HEK293 (cell line): ENCODE data around the gene KPNA3.

ENCODE experiments used
- EGR2 ChIP-seq: fragments of 450-650 bp; formaldehyde crosslinking; IDR thresholded peaks from 2 replicates; pipeline ENCODE4 v1.5.1; 2016; ENCODE audit warnings: low read depth, missing biosample characterization, missing genetic modification characterization
- GFI1B ChIP-seq: fragments of 450-650 bp; formaldehyde crosslinking; IDR thresholded peaks from 2 replicates; pipeline ENCODE4 v1.5.1; 2016; ENCODE audit warnings: missing biosample characterization, missing genetic modification characterization
- KLF9 ChIP-seq: fragments of 450-650 bp; formaldehyde crosslinking; IDR thresholded peaks from 2 replicates; pipeline ENCODE4 v1.5.1; 2016; ENCODE audit warnings: missing biosample characterization, missing genetic modification characterization, low read depth
- PRDM1 ChIP-seq: fragments of 450-650 bp; formaldehyde crosslinking; IDR thresholded peaks from 2 replicates; pipeline ENCODE4; 2016; ENCODE audit warnings: missing biosample characterization, missing genetic modification characterization
- ZEB2 ChIP-seq: fragments of 450-650 bp; formaldehyde crosslinking; IDR thresholded peaks from 2 replicates; pipeline ENCODE4 v1.5.1; 2016; ENCODE audit warnings: missing biosample characterization, missing genetic modification characterization
- ZFHX2 ChIP-seq: fragments of 450-650 bp; formaldehyde crosslinking; conservative IDR thresholded peaks from 2 replicates; pipeline ENCODE4 v1.5.1; 2016; ENCODE audit warnings: missing biosample characterization, missing genetic modification characterization
- ZFP69B ChIP-seq: fragments of 450-650 bp; formaldehyde crosslinking; IDR thresholded peaks from 2 replicates; pipeline ENCODE4 v1.5.1; 2016; ENCODE audit warnings: missing biosample characterization, missing genetic modification characterization
- ZNF248 ChIP-seq: fragments of 450-650 bp; formaldehyde crosslinking; IDR thresholded peaks from 2 replicates; pipeline ENCODE4 v1.5.1; 2017; ENCODE audit warnings: missing biosample characterization, missing genetic modification characterization
- ZNF341 ChIP-seq: fragments of 450-650 bp; formaldehyde crosslinking; IDR thresholded peaks from 2 replicates; pipeline ENCODE4; 2016; ENCODE audit warnings: low read depth, missing biosample characterization, missing genetic modification characterization
- ZNF530 ChIP-seq: fragments of 450-650 bp; formaldehyde crosslinking; IDR thresholded peaks from 2 replicates; pipeline ENCODE4 v1.5.1; 2016; ENCODE audit warnings: low read depth, missing biosample characterization, missing genetic modification characterization
- ZNF548 ChIP-seq: fragments of 450-650 bp; formaldehyde crosslinking; IDR thresholded peaks from 2 replicates; pipeline ENCODE4 v1.5.1; 2016; ENCODE audit warnings: missing biosample characterization, missing genetic modification characterization
- ZNF549 ChIP-seq: fragments of 450-650 bp; IDR thresholded peaks from 2 replicates; pipeline ENCODE4 v1.5.1; 2018; ENCODE audit warnings: missing biosample characterization, missing genetic modification characterization, mild to moderate bottlenecking, inconsistent platforms, moderate library complexity
- ZNF629 ChIP-seq: fragments of 450-650 bp; formaldehyde crosslinking; IDR thresholded peaks from 2 replicates; pipeline ENCODE4 v1.5.1; 2017; ENCODE audit warnings: missing biosample characterization, missing genetic modification characterization
- ZNF837 ChIP-seq: fragments of 450-650 bp; formaldehyde crosslinking; IDR thresholded peaks from 2 replicates; pipeline ENCODE4 v1.5.1; 2016; ENCODE audit warnings: missing biosample characterization, missing genetic modification characterization
- ZSCAN16 ChIP-seq: fragments of 450-650 bp; formaldehyde crosslinking; IDR thresholded peaks from 2 replicates; pipeline ENCODE4 v1.5.1; 2016; ENCODE audit warnings: missing biosample characterization, missing genetic modification characterization
- ZSCAN23 ChIP-seq: fragments of 450-650 bp; formaldehyde crosslinking; IDR thresholded peaks from 2 replicates; pipeline ENCODE4 v1.5.1; 2016; ENCODE audit warnings: missing biosample characterization, missing genetic modification characterization
- ZSCAN30 ChIP-seq: fragments of 450-650 bp; IDR thresholded peaks from 2 replicates; pipeline ENCODE4 v1.5.1; 2018; ENCODE audit warnings: missing biosample characterization, mild to moderate bottlenecking, missing genetic modification characterization, moderate library complexity
- TF ChIP-seq, protein P1 (sequence below): fragments of 450-650 bp; formaldehyde crosslinking; IDR thresholded peaks from 2 replicates; pipeline ENCODE4 v1.5.1; 2017; ENCODE audit warnings: missing biosample characterization, mild to moderate bottlenecking, missing genetic modification characterization, moderate library complexity
- TF ChIP-seq, protein P2 (sequence below): fragments of 450-650 bp; formaldehyde crosslinking; IDR thresholded peaks from 2 replicates; pipeline ENCODE4 v1.5.1; 2016; ENCODE audit warnings: missing biosample characterization, missing genetic modification characterization
- TF ChIP-seq, protein P3 (sequence below): fragments of 450-650 bp; formaldehyde crosslinking; IDR thresholded peaks from 2 replicates; pipeline ENCODE4 v1.5.1; 2016; ENCODE audit warnings: missing biosample characterization, missing genetic modification characterization
- TF ChIP-seq, protein P4 (sequence below): fragments of 450-650 bp; formaldehyde crosslinking; IDR thresholded peaks from 2 replicates; pipeline ENCODE4 v1.5.1; 2016; ENCODE audit warnings: missing biosample characterization, missing genetic modification characterization, borderline replicate concordance
- TF ChIP-seq, protein P5 (sequence below): fragments of 450-650 bp; formaldehyde crosslinking; IDR thresholded peaks from 2 replicates; pipeline ENCODE4 v1.5.1; 2016; ENCODE audit warnings: missing biosample characterization, missing genetic modification characterization
- TF ChIP-seq, protein P6 (sequence below): fragments of 450-650 bp; formaldehyde crosslinking; IDR thresholded peaks from 2 replicates; pipeline ENCODE4 v1.5.1; 2016; ENCODE audit warnings: missing biosample characterization, missing genetic modification characterization
- TF ChIP-seq, protein P7 (sequence below): fragments of 450-650 bp; IDR thresholded peaks from 2 replicates; pipeline ENCODE4 v1.5.1; 2018; ENCODE audit warnings: missing biosample characterization, missing genetic modification characterization

Gene KPNA3

DNA sequence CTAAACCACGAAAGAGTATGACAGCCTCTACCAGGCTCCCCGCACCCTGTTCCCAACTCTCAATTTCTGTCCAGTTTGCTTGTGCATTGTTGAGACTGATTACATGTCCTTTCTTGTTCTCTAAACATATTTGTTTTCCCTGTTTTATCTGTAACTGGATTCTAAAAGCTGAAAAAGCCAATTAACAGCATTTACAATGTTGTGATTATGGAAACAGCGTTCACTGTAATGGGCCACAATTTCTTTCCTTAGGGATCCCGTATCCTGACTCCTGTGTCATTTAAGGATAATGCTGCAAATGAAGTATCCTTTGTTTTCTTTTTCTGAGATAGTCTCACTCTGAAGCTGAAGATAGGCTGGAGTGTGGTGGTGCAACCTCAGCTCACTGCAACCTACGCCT is 121.7 kb downstream of the KPNA3 start (continued):
- TF ChIP-seq, protein P1, sequence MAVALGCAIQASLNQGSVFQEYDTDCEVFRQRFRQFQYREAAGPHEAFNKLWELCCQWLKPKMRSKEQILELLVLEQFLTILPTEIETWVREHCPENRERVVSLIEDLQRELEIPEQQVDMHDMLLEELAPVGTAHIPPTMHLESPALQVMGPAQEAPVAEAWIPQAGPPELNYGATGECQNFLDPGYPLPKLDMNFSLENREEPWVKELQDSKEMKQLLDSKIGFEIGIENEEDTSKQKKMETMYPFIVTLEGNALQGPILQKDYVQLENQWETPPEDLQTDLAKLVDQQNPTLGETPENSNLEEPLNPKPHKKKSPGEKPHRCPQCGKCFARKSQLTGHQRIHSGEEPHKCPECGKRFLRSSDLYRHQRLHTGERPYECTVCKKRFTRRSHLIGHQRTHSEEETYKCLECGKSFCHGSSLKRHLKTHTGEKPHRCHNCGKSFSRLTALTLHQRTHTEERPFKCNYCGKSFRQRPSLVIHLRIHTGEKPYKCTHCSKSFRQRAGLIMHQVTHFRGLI (tag by site-specific recombination) = no peak
- TF ChIP-seq EGR2 = no peak
- TF ChIP-seq, protein P2, sequence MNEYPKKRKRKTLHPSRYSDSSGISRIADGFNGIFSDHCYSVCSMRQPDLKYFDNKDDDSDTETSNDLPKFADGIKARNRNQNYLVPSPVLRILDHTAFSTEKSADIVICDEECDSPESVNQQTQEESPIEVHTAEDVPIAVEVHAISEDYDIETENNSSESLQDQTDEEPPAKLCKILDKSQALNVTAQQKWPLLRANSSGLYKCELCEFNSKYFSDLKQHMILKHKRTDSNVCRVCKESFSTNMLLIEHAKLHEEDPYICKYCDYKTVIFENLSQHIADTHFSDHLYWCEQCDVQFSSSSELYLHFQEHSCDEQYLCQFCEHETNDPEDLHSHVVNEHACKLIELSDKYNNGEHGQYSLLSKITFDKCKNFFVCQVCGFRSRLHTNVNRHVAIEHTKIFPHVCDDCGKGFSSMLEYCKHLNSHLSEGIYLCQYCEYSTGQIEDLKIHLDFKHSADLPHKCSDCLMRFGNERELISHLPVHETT = no peak
- TF ChIP-seq, protein P3, sequence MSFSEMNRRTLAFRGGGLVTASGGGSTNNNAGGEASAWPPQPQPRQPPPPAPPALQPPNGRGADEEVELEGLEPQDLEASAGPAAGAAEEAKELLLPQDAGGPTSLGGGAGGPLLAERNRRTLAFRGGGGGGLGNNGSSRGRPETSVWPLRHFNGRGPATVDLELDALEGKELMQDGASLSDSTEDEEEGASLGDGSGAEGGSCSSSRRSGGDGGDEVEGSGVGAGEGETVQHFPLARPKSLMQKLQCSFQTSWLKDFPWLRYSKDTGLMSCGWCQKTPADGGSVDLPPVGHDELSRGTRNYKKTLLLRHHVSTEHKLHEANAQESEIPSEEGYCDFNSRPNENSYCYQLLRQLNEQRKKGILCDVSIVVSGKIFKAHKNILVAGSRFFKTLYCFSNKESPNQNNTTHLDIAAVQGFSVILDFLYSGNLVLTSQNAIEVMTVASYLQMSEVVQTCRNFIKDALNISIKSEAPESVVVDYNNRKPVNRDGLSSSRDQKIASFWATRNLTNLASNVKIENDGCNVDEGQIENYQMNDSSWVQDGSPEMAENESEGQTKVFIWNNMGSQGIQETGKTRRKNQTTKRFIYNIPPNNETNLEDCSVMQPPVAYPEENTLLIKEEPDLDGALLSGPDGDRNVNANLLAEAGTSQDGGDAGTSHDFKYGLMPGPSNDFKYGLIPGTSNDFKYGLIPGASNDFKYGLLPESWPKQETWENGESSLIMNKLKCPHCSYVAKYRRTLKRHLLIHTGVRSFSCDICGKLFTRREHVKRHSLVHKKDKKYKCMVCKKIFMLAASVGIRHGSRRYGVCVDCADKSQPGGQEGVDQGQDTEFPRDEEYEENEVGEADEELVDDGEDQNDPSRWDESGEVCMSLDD (tag by site-specific recombination) = no peak
- TF ChIP-seq ZSCAN30 (tag by site-specific recombination) = no peak
- no peak for TF ChIP-seq ZNF629 (tag by site-specific recombination)
- TF ChIP-seq ZNF549 = no peak
- no peak for TF ChIP-seq ZNF248 (tag by site-specific recombination)
- no peak for TF ChIP-seq ZFP69B
- no peak for TF ChIP-seq ZNF341 (tag by site-specific recombination)
- peak; percentile 49; the same call in 1 of the 2 replicates for TF ChIP-seq ZEB2 (tag by site-specific recombination)
- no peak for TF ChIP-seq GFI1B (tag by site-specific recombination)
- TF ChIP-seq, protein P4, sequence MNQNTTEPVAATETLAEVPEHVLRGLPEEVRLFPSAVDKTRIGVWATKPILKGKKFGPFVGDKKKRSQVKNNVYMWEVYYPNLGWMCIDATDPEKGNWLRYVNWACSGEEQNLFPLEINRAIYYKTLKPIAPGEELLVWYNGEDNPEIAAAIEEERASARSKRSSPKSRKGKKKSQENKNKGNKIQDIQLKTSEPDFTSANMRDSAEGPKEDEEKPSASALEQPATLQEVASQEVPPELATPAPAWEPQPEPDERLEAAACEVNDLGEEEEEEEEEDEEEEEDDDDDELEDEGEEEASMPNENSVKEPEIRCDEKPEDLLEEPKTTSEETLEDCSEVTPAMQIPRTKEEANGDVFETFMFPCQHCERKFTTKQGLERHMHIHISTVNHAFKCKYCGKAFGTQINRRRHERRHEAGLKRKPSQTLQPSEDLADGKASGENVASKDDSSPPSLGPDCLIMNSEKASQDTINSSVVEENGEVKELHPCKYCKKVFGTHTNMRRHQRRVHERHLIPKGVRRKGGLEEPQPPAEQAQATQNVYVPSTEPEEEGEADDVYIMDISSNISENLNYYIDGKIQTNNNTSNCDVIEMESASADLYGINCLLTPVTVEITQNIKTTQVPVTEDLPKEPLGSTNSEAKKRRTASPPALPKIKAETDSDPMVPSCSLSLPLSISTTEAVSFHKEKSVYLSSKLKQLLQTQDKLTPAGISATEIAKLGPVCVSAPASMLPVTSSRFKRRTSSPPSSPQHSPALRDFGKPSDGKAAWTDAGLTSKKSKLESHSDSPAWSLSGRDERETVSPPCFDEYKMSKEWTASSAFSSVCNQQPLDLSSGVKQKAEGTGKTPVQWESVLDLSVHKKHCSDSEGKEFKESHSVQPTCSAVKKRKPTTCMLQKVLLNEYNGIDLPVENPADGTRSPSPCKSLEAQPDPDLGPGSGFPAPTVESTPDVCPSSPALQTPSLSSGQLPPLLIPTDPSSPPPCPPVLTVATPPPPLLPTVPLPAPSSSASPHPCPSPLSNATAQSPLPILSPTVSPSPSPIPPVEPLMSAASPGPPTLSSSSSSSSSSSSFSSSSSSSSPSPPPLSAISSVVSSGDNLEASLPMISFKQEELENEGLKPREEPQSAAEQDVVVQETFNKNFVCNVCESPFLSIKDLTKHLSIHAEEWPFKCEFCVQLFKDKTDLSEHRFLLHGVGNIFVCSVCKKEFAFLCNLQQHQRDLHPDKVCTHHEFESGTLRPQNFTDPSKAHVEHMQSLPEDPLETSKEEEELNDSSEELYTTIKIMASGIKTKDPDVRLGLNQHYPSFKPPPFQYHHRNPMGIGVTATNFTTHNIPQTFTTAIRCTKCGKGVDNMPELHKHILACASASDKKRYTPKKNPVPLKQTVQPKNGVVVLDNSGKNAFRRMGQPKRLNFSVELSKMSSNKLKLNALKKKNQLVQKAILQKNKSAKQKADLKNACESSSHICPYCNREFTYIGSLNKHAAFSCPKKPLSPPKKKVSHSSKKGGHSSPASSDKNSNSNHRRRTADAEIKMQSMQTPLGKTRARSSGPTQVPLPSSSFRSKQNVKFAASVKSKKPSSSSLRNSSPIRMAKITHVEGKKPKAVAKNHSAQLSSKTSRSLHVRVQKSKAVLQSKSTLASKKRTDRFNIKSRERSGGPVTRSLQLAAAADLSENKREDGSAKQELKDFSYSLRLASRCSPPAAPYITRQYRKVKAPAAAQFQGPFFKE (tag by site-specific recombination) = no peak
- TF ChIP-seq PRDM1 = no peak
- TF ChIP-seq ZNF530 (tag by site-specific recombination) = no peak
- TF ChIP-seq ZSCAN23 (tag by site-specific recombination) = no peak
- TF ChIP-seq, protein P5, sequence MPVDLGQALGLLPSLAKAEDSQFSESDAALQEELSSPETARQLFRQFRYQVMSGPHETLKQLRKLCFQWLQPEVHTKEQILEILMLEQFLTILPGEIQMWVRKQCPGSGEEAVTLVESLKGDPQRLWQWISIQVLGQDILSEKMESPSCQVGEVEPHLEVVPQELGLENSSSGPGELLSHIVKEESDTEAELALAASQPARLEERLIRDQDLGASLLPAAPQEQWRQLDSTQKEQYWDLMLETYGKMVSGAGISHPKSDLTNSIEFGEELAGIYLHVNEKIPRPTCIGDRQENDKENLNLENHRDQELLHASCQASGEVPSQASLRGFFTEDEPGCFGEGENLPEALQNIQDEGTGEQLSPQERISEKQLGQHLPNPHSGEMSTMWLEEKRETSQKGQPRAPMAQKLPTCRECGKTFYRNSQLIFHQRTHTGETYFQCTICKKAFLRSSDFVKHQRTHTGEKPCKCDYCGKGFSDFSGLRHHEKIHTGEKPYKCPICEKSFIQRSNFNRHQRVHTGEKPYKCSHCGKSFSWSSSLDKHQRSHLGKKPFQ (tag by site-specific recombination) = no peak
- TF ChIP-seq ZNF548 (tag by site-specific recombination) = no peak
- TF ChIP-seq, protein P6, sequence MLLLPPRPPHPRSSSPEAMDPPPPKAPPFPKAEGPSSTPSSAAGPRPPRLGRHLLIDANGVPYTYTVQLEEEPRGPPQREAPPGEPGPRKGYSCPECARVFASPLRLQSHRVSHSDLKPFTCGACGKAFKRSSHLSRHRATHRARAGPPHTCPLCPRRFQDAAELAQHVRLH (tag by site-specific recombination) = no peak
- TF ChIP-seq, protein P7, sequence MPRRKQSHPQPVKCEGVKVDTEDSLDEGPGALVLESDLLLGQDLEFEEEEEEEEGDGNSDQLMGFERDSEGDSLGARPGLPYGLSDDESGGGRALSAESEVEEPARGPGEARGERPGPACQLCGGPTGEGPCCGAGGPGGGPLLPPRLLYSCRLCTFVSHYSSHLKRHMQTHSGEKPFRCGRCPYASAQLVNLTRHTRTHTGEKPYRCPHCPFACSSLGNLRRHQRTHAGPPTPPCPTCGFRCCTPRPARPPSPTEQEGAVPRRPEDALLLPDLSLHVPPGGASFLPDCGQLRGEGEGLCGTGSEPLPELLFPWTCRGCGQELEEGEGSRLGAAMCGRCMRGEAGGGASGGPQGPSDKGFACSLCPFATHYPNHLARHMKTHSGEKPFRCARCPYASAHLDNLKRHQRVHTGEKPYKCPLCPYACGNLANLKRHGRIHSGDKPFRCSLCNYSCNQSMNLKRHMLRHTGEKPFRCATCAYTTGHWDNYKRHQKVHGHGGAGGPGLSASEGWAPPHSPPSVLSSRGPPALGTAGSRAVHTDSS (tag by site-specific recombination) = no peak
- TF ChIP-seq KLF9 (tag by site-specific recombination) = no peak
- no peak for TF ChIP-seq ZFHX2
- no peak for TF ChIP-seq ZSCAN16
- no peak for TF ChIP-seq ZNF837 (tag by site-specific recombination)
